ENCODE data around the gene AKR1C2.

DNA sequence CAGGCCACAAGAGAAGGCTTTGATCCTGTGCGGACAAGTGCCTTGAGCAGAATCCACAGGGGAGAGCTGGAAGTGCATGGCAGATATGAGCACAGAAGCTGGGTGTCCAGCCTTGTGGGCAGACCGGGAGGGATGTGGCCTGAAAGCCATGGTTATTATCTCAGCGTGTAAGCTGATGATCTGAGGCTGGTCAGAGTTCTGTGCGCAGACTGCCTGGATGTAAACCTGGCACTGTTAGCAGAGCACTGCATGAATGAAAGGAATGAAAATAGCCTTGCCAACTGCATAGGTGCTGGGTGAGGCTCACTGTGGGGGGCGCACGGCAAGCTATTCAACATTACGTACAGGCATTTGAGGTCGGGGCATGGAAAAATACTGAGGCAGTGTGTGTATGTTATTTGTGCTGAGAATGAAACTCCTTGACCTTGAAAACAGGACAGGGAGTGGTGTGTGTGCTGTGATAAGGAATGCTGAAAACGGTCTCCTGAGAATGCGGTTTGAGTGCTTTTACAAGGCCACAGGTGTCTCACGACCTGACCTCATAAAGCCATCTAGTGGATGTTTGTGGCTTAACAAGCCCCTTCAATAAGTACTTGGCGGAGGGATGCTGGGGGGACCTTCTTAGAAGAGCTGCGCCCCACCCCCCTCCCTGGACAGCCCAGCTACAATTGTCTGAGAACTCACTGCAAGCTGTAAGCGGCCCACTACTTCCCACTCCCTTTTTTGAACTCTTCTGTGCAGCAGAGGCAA lies 21.8 kb downstream of the AKR1C2 start:
- peak; percentile 52 to 67 (median 57); a peak in 5 of 6 replicates for TF ChIP-seq CTCF (IDR thresholded peaks at IDR 0.05 in 2 of 3, conservative IDR thresholded peaks at IDR 0.05 in 1 of 3; ENCODE audit: borderline replicate concordance in 1 of 3, insufficient read depth in 1 of 3, low read depth in 2 of 3, low read length in 2 of 3)
- no peak for TF ChIP-seq POLR2A (IDR thresholded peaks at IDR 0.05; ENCODE audit: borderline replicate concordance, extremely low read depth, insufficient read depth, insufficient read length)
- TF ChIP-seq, protein P1, sequence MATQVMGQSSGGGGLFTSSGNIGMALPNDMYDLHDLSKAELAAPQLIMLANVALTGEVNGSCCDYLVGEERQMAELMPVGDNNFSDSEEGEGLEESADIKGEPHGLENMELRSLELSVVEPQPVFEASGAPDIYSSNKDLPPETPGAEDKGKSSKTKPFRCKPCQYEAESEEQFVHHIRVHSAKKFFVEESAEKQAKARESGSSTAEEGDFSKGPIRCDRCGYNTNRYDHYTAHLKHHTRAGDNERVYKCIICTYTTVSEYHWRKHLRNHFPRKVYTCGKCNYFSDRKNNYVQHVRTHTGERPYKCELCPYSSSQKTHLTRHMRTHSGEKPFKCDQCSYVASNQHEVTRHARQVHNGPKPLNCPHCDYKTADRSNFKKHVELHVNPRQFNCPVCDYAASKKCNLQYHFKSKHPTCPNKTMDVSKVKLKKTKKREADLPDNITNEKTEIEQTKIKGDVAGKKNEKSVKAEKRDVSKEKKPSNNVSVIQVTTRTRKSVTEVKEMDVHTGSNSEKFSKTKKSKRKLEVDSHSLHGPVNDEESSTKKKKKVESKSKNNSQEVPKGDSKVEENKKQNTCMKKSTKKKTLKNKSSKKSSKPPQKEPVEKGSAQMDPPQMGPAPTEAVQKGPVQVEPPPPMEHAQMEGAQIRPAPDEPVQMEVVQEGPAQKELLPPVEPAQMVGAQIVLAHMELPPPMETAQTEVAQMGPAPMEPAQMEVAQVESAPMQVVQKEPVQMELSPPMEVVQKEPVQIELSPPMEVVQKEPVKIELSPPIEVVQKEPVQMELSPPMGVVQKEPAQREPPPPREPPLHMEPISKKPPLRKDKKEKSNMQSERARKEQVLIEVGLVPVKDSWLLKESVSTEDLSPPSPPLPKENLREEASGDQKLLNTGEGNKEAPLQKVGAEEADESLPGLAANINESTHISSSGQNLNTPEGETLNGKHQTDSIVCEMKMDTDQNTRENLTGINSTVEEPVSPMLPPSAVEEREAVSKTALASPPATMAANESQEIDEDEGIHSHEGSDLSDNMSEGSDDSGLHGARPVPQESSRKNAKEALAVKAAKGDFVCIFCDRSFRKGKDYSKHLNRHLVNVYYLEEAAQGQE (IDR thresholded peaks at IDR 0.05; ENCODE audit: low read depth): no peak

All from HCT116 (cell line).